GM18868 (cell line): ENCODE data around the gene GEMIN4.
"Not testable (repeated sequence)": the region's sequence is repeated elsewhere in the genome, so short reads cannot be mapped to it uniquely, and the experiment has no call there.

ENCODE experiments used
- ATAC-seq: cut with Tn5 transposase; IDR thresholded peaks from one replicate; pipeline ENCODE4 v1.9.1; 2021; ENCODE audit warnings: mild to moderate bottlenecking, moderate library complexity; ENCODE audit not compliant: unreplicated experiment

Gene GEMIN4

GRCh38 chr17:752002-752619 is at the start of gene GEMIN4:
Gene GEMIN4 (minus strand): TSS chr17:752264. CDS start chr17:752142, 122 bp downstream.
- ATAC-seq, result peak; percentile 84

GRCh38 chr17:801660-802059 is 49.6 kb upstream of the GEMIN4 start:
- no peak for ATAC-seq

GRCh38 chr17:800446-801242 is 48.6 kb upstream of the GEMIN4 start:
- no peak for ATAC-seq

- ATAC-seq, result no peak
These were observed 47.2 kb upstream of the GEMIN4 start for GRCh38 chr17:799261-799660.

GRCh38 chr17:798246-798645 is 46.2 kb upstream of the GEMIN4 start:
- no peak for ATAC-seq

GRCh38 chr17:797236-797840 is 45.3 kb upstream of the GEMIN4 start:
- no peak for ATAC-seq

- no peak for ATAC-seq
These were observed 44.5 kb upstream of the GEMIN4 start for GRCh38 chr17:796609-797008.

GRCh38 chr17:795721-796120 is 43.7 kb upstream of the GEMIN4 start:
- ATAC-seq, result no peak

- ATAC-seq, result no peak
These were observed 43.2 kb upstream of the GEMIN4 start for GRCh38 chr17:795276-795675.

GRCh38 chr17:794876-795275 is 42.8 kb upstream of the GEMIN4 start:
- ATAC-seq, result no peak

- ATAC-seq, result no peak
These were observed 40.2 kb upstream of the GEMIN4 start for GRCh38 chr17:792277-792676.

- no peak for ATAC-seq
These were observed 39.8 kb upstream of the GEMIN4 start for GRCh38 chr17:791829-792228.

GRCh38 chr17:790874-791247 is 38.8 kb upstream of the GEMIN4 start:
- ATAC-seq, result not testable (repeated sequence)

- ATAC-seq, result not testable (repeated sequence)
These were observed 38.1 kb upstream of the GEMIN4 start for GRCh38 chr17:789931-790873.

- ATAC-seq, result no peak
These were observed 37.2 kb upstream of the GEMIN4 start for GRCh38 chr17:789160-789840.

- ATAC-seq, result no peak
These were observed 36.5 kb upstream of the GEMIN4 start for GRCh38 chr17:788551-788950.

- ATAC-seq, result no peak
These were observed 35.7 kb upstream of the GEMIN4 start for GRCh38 chr17:787641-788221.

- ATAC-seq, result not testable (repeated sequence)
These were observed 33.8 kb upstream of the GEMIN4 start for GRCh38 chr17:785901-786300.

GRCh38 chr17:784143-784542 is 32.1 kb upstream of the GEMIN4 start:
- no peak for ATAC-seq
